SH-SY5Y (cell line): ENCODE data around the gene ARFGEF3.

Experiments
- GATA2 ChIP-seq: IDR thresholded peaks from 2 replicates; pipeline ENCODE4 v1.6.1; 2011; ENCODE audit warnings: mild to moderate bottlenecking, low read depth, low read length
- GATA3 ChIP-seq: IDR thresholded peaks from 2 replicates; pipeline ENCODE4 v1.6.1; 2011; ENCODE audit warnings: low read depth, mild to moderate bottlenecking, low read length, moderate library complexity

DNA sequence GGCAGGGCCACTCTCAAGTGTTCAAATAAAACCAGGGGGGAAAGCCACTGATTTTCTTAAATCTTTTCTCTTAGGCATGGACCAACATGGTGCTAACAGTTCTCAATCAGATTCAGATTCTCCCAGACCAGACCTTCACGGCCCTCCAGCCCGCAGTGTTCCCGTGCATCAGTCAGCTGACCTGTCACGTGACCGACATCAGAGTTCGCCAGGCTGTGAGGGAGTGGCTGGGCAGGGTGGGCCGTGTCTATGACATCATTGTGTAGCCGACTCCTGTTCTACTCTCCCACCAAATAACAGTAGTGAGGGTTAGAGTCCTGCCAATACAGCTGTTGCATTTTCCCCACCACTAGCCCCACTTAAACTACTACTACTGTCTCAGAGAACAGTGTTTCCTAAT, 174.5 kb downstream of the ARFGEF3 start:
- no peak for TF ChIP-seq GATA2
- TF ChIP-seq GATA3 = no peak
